OCI-LY1 (cell line): ENCODE data around the gene ZDHHC20.

Experiments used
- EZH2 ChIP-seq: fragments of 200-600 bp; sonication (generic), shearing (Covaris generic); IDR thresholded peaks from 2 replicates; pipeline ENCODE4 v1.8.0; 2017; ENCODE audit warnings: borderline replicate concordance, mixed run types, mild to moderate bottlenecking, antibody characterized with exemption, low read length, moderate library complexity, mixed read lengths
- TF ChIP-seq, protein P1 (sequence below): fragments of 200-600 bp; sonication (generic), shearing (Covaris generic); IDR thresholded peaks from 2 replicates; pipeline ENCODE4 v1.5.1; 2017; ENCODE audit warnings: mild to moderate bottlenecking, antibody characterized with exemption, low read length, moderate library complexity, mixed read lengths

DNA sequence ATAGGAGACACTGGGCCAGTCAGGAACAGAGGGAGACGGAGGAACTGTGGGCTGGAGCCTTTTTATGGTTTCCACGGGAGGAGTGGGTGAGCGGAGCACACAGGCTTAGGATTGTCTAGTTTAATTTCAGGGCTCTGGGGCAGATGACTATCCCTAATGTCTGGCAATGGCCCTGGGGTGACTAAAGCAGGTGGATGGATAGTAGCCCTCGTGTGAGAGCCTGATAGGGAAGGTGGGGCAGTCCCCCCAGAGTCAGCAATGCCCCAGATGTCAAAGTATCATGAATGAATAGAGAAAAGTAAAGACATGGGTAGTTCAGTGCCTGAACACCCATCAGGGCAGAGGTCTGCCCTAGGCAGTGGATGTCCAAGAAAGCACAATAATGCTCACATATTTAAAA lies 94.2 kb downstream of the ZDHHC20 start:
- no peak for TF ChIP-seq EZH2
- TF ChIP-seq, protein P1, sequence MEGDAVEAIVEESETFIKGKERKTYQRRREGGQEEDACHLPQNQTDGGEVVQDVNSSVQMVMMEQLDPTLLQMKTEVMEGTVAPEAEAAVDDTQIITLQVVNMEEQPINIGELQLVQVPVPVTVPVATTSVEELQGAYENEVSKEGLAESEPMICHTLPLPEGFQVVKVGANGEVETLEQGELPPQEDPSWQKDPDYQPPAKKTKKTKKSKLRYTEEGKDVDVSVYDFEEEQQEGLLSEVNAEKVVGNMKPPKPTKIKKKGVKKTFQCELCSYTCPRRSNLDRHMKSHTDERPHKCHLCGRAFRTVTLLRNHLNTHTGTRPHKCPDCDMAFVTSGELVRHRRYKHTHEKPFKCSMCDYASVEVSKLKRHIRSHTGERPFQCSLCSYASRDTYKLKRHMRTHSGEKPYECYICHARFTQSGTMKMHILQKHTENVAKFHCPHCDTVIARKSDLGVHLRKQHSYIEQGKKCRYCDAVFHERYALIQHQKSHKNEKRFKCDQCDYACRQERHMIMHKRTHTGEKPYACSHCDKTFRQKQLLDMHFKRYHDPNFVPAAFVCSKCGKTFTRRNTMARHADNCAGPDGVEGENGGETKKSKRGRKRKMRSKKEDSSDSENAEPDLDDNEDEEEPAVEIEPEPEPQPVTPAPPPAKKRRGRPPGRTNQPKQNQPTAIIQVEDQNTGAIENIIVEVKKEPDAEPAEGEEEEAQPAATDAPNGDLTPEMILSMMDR, result no peak
